PFSK-1 (cell line): ENCODE results near the gene BTRC.

Experiments
- FOXP2 ChIP-seq: optimal IDR thresholded peaks from 2 replicates; pipeline ENCODE3; 2011; ENCODE audit warnings: borderline replicate concordance, control low read depth, inconsistent platforms; ENCODE audit not compliant: insufficient read depth; ENCODE audit errors: extremely low read length, extremely low read depth
- POLR2AphosphoS5 ChIP-seq: IDR thresholded peaks from 2 replicates; pipeline ENCODE4 v1.6.1; 2012; ENCODE audit warnings: low read depth, mild to moderate bottlenecking, control low read depth, low read length, moderate library complexity
- SIN3A ChIP-seq: IDR thresholded peaks from 2 replicates; pipeline ENCODE4 v1.6.1; 2012; ENCODE audit warnings: mild to moderate bottlenecking, low read length, moderate library complexity, borderline replicate concordance; ENCODE audit not compliant: insufficient read depth
- TAF1 ChIP-seq: IDR thresholded peaks from 2 replicates; pipeline ENCODE4 v1.6.1; 2012; ENCODE audit warnings: low read length, control low read depth, borderline replicate concordance; ENCODE audit not compliant: insufficient read depth
- TF ChIP-seq, protein P1 (sequence below), 2 experiments: IDR thresholded peaks; 2 replicates each; pipeline versions ENCODE4 v1.6.1 to v1.8.0; 2011 to 2012; ENCODE audit warnings: low read depth in 2 of 2, low read length in 2 of 2, control low read depth in 1 of 2, inconsistent platforms in 1 of 2, mild to moderate bottlenecking in 1 of 2, moderate library complexity in 1 of 2; ENCODE audit not compliant: insufficient read depth in 1 of 2

BTRC gene

DNA sequence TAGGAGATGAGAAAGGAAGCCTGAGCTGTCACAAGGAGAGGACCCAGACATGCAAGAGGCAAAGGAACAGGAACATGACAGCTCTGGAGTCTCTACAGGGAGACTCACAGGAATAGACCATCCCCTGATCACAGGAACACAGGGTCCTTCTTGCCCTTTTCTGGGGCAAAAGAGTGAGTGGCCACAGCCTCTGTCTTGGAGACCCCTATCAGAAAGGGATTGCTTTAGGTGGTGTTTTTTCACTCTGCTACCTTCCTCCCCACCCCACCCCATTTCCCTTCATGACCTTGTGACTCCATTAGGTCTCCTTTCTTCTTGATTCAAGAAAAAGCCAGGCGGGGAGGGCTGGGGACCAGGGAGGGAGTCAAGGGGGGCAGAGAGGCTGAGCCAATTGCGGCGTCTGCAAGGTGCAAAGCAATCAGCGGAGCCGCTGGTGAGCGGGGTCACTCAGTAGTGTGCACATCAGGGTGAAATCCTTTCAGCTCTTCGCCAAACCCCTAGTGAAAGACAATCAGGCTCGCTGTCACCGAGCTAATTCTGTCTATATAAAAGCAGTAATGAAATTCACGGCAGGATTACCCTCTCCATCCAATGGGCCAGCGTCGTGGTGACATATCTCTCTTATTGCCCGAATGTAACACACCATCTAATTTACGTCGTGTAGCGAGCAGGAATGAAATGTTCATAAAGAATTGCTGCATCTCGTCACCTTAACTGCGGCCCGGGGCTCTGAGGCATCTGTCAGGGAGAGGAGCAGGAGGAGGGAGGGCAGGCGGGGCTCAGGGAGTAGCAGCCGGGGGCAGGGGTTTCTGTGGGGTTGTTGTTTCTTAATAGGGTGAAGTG lies 31.5 kb upstream of the BTRC start:
- TF ChIP-seq, protein P1, sequence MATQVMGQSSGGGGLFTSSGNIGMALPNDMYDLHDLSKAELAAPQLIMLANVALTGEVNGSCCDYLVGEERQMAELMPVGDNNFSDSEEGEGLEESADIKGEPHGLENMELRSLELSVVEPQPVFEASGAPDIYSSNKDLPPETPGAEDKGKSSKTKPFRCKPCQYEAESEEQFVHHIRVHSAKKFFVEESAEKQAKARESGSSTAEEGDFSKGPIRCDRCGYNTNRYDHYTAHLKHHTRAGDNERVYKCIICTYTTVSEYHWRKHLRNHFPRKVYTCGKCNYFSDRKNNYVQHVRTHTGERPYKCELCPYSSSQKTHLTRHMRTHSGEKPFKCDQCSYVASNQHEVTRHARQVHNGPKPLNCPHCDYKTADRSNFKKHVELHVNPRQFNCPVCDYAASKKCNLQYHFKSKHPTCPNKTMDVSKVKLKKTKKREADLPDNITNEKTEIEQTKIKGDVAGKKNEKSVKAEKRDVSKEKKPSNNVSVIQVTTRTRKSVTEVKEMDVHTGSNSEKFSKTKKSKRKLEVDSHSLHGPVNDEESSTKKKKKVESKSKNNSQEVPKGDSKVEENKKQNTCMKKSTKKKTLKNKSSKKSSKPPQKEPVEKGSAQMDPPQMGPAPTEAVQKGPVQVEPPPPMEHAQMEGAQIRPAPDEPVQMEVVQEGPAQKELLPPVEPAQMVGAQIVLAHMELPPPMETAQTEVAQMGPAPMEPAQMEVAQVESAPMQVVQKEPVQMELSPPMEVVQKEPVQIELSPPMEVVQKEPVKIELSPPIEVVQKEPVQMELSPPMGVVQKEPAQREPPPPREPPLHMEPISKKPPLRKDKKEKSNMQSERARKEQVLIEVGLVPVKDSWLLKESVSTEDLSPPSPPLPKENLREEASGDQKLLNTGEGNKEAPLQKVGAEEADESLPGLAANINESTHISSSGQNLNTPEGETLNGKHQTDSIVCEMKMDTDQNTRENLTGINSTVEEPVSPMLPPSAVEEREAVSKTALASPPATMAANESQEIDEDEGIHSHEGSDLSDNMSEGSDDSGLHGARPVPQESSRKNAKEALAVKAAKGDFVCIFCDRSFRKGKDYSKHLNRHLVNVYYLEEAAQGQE (IDR thresholded peaks at IDR 0.05; ENCODE audit: insufficient read depth in 1 of 2, low read depth in 2 of 2, low read length in 2 of 2) = no peak
- no peak for TF ChIP-seq POLR2AphosphoS5
- TF ChIP-seq TAF1 = no peak
- no peak for TF ChIP-seq SIN3A
- no peak for TF ChIP-seq FOXP2

- TF ChIP-seq FOXP2 (no peak), TAF1 (no peak), SIN3A (no peak), POLR2AphosphoS5 (no peak)
- TF ChIP-seq, protein P1 (IDR thresholded peaks at IDR 0.05; ENCODE audit: insufficient read depth in 1 of 2, low read depth in 2 of 2, low read length in 2 of 2) = no peak
Measured at GRCh38 chr10:101323495-101323894, 30.5 kb upstream of the BTRC start.

DNA sequence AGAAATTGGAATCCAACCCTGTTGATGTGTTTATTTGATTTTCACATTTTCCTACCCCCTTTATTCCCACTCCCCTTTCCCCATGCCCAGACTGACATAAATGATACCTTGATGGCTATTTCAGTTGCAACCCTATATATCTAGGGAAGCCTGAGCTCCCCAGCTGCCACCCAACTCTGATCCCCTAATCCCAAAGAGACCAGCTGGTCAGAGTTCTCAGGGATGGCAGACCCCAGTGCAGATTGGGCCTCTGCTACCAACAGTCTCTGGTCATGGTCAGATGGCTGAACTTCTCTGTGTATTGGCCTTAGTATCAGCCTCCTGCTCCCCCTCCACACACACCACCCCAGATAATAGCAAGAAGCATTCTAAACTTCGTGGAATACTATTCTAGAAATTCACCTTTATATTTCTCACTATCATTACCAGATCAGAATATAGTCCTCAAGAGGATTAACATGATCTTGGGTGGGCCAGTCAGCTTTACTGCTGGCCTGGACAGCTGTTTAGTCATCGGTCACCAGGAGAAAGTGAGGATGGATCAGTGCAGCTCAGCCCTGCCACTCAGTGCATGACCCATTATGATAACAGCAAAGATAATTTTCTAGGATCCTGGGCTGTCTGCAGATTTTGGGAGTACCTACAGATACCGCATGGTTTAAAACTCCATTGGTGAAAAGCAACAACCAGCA lies 24.5 kb upstream of the BTRC start:
- TF ChIP-seq POLR2AphosphoS5 (no peak), SIN3A (no peak)
- TF ChIP-seq, protein P1 (IDR thresholded peaks at IDR 0.05; ENCODE audit: insufficient read depth in 1 of 2, low read depth in 2 of 2, low read length in 2 of 2) = no peak

GRCh38 chr10:101330231-101330630 lies 23.7 kb upstream of the BTRC start:
- TF ChIP-seq, protein P1 (IDR thresholded peaks at IDR 0.05; ENCODE audit: insufficient read depth in 1 of 2, low read depth in 2 of 2, low read length in 2 of 2) = no peak
- TF ChIP-seq SIN3A (no peak), FOXP2 (no peak), TAF1 (no peak), POLR2AphosphoS5 (no peak)
